ENCODE measurements around the gene PAK1IP1. TPM values are rescaled to one million over a fixed set of nuclear protein-coding genes. Genes with fewer than 3 reads are reported as not detected.

PAK1IP1 gene
- polyA plus RNA-seq, 1 of the 3 experiments (the other 2 are of a cell fraction) = 16.2 TPM

- Histone ChIP-seq H3K4me3 (ENCODE audit: low read depth in 2 of 2, low read length in 1 of 2) (peak overlapping the region; percentile 53; a peak in 3 of 4 replicates), H3K9me3 (no peaks in the 10 kb centered on the region), H3K4me1 (ENCODE audit: control insufficient read depth in 1 of 2, insufficient read depth in 2 of 2, low read depth in 1 of 2, low read length in 1 of 2) (peaks cover 9 to 16% of the 10 kb centered on the region in 2 experiments; a peak in 2 of 4 replicates), H3K27ac (ENCODE audit: low read depth in 2 of 2, low read length in 1 of 2) (peak overlapping the region; percentile 33 to 78; a peak in 3 of 4 replicates), H3K9ac (peak overlapping the region; percentile 60), H4K20me1 (ENCODE audit: insufficient read depth) (no peaks in the 10 kb centered on the region), H3F3A (replicated peaks; ENCODE audit: insufficient read depth) (peaks cover 7% of the 10 kb centered on the region), H3K9me2 (no peaks in the 10 kb centered on the region), H2AFZ (ENCODE audit: low read depth) (peak overlapping the region; percentile 60; the same call in 1 of the 2 replicates), H3K27me3 (ENCODE audit: insufficient read depth) (no peaks in the 10 kb centered on the region), H3K4me2 (peak overlapping the region; percentile 75; the same call in 1 of the 2 replicates), H3K79me2 (ENCODE audit: insufficient read depth) (peaks cover 19% of the 10 kb centered on the region), H3K36me3 (replicated peaks in 1 of 2; ENCODE audit: control insufficient read depth in 1 of 2, insufficient read depth in 2 of 2, low read length in 1 of 2) (peaks cover 0 to 2% of the 10 kb centered on the region in 2 experiments)
- DNase-seq = peak; percentile 44
- ChIA-PET POLR2A (interaction anchor here (1.0 to 4.7 kb wide), 4 partner anchors 25 to 164 kb away, joined by 3 to 66 read pairs (median 4); partner anchors contain the start of genes C6orf52, PAK1IP1 and TMEM14B), CTCF (interaction anchor here (0.6 to 1.4 kb wide), 4 partner anchors 9 to 209 kb away, joined by 3 read pairs; no protein-coding TSS in a partner anchor)
- 46% methylated on average over 10 of the region's 21 CpGs for WGBS (ENCODE audit: low lambda C conversion rate)
- TF ChIP-seq SIN3A (IDR thresholded peaks at IDR 0.05; ENCODE audit: borderline replicate concordance, low read depth, low read length) = no peak
- no peak for TF ChIP-seq GATA2 (CRISPR knock-in tag; IDR thresholded peaks at IDR 0.05)
- no peak for TF ChIP-seq USF2 (IDR thresholded peaks at IDR 0.05; ENCODE audit: borderline replicate concordance, low read depth, low read length)
- no peak for TF ChIP-seq RXRA (IDR thresholded peaks at IDR 0.05; ENCODE audit: borderline replicate concordance, low read depth)
- no peak for TF ChIP-seq USF1 (IDR thresholded peaks at IDR 0.05; ENCODE audit: borderline replicate concordance, low read depth)
- TF ChIP-seq CTCF (IDR thresholded peaks at IDR 0.05) = no peak
- TF ChIP-seq FOSL2 (IDR thresholded peaks at IDR 0.05; ENCODE audit: borderline replicate concordance, low read depth) = no peak
- TF ChIP-seq RFX5 (IDR thresholded peaks at IDR 0.05; ENCODE audit: low read length) = no peak
- TF ChIP-seq TAF1 (IDR thresholded peaks at IDR 0.05; ENCODE audit: borderline replicate concordance, low read depth, low read length) = no peak
- TF ChIP-seq RAD21 (IDR thresholded peaks at IDR 0.05; ENCODE audit: low read length) = no peak
- no peak for TF ChIP-seq NFIC (IDR thresholded peaks at IDR 0.05; ENCODE audit: borderline replicate concordance)
- no peak for TF ChIP-seq SMC3 (IDR thresholded peaks at IDR 0.05; ENCODE audit: low read depth, low read length)
Observed at GRCh38 chr6:10719964-10720264, 25.1 kb downstream of the PAK1IP1 start.
